M059J (cell line): ENCODE measurements around the gene UBE3D. TPM values are rescaled to one million over a fixed set of nuclear protein-coding genes. Genes with fewer than 3 reads are reported as not detected.
"Not testable (repeated sequence)": the region's sequence is repeated elsewhere in the genome, so short reads cannot be mapped to it uniquely, and the experiment has no call there.

Source experiments
- DNase-seq: peaks from one replicate; pipeline ENCODE4 v3.0.0-alpha.2; 2012; ENCODE audit warnings: low read depth
- total RNA-seq: library from RNA; depleted of rRNA; stranded (reverse); fragments of >200 nt; shearing (Covaris generic); gene quantifications from 2 replicates; pipeline ENCODE4 v1.2.3, GENCODE V29; 2014

The UBE3D gene
- total RNA-seq, 1 experiment from 2014 or later, result 7.8 TPM

DNA sequence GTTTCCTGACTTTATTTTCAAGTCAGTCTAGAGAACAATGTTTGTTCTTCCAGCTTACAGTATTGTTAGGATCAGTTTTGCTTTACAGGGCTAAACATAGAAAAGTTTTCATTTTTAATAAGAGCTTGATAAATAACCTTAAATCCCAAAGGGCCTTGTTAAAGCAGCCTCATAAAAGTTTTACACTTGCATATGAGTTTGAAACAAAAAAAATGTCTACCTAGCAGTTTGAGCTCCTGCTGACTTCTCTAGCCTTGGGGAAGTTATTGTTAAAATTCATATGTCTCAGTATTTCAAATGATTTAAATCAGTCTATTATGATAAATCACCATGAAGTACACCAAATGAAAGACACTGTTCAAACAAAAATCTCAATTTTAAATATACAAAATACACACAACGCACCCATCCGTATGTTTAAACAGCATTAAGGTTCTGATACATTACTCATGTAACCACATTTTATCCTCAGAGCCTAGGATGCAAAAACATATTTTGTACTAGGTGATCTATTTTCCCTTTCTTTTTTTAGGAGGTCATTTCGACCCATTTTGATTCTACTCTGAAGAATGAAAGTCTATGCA is 87.2 kb downstream of the UBE3D start:
- no peak for DNase-seq

- no peak for DNase-seq
Observed at GRCh38 chr6:82976179-82976578, 89.5 kb downstream of the UBE3D start.

- DNase-seq, result no peak
Observed at GRCh38 chr6:82971877-82972460, 93.7 kb downstream of the UBE3D start.

DNA sequence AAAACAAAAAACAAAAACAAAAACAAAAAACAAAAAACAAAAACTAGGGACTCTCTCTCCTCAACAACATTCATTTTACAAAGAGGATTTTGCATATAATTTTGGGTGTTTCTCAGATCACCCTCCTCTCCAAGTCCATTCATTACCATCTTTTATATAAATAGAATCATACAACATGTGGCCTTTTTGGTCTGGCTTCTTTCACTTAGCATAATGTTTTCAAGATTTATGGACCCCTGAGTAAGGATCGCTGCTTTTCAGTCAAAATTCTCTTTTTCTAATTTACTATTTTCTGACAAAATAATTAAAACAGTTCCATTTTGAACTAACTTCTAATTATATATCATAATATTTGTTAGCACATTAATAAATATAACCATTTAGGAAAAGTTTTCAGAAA is 94.8 kb downstream of the UBE3D start:
- no peak for DNase-seq

GRCh38 chr6:82968708-82969107 is 96.9 kb downstream of the UBE3D start:
- DNase-seq, result no peak

DNA sequence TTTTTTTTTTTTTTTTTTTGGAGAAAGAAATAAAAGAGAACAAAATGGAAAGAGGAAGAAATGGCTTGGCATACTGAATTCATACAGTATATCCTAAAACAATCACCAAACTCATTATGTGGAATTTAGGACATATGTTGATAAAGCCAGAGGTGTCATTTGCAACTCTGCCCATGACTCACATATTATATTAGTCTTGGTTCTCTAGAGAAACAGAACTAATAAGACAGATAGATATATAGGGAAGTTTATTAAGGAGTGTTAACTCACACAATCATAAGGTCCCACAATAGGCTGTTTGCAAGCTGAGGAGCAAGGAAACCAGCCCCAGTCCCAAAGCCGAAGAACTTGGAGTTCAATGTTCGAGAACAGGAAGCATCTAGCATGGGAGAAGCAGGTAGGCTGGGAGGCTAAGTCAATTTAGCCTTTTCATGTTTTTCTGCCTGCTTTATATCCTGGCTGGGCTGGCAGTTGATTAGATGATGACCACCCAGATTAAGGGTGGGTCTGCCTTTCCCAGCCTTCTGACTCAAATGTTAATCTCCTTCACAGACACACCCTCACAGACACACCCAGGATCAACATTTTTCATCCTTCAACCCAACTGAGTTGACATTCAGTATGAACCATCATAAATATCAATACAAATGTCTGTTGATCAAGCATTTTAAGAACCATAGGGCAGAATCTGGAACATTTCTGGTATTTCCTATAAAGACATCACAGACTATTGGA is 102.3 kb downstream of the UBE3D start:
- DNase-seq, result no peak

DNA sequence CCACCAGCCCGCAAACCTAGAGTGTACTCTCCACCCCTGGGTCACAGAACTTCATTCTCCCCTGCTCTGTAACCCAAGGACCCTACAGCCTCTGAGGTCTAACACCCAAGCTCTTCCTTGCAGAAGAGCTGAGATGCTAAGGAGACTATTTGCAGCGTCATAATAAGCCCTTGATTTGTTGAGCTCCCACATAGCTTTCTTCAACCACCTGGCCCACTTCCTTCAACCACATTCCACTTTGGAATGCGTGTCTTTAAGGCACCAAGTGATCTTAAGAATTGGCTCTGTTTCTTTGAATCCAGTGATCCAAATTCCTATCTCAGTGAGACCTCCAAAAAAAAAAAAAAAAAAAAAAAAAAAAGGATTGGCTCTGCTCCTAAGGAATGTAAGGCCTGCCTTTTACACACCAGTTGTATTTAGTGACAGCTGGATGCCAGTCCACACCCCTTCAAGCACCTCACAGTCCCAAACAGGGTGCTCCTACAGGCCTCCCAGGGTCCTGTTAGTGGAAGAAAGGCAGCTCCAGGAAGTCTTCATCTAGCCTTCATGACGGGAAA is 106.2 kb downstream of the UBE3D start:
- DNase-seq, result peak; percentile 93

DNA sequence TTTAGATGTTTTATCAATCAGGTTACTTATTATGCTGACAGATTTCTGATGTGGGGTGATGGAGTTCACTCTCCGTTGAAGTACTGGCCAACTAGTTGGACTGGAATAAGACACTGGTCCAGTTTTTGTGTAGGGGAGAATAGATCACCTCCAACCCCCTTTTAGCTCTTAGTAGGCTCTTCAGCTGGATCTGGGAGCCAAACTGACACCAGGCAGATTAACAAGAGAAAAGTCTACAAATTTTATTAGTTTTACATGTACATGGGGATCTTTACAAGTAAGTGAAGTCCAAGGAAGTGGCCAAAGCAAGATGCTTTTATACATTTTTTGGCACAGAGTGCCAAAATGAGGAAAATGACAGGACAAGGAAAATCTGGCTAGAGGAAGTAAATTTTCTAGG is 107.1 kb downstream of the UBE3D start:
- DNase-seq, result no peak

DNA sequence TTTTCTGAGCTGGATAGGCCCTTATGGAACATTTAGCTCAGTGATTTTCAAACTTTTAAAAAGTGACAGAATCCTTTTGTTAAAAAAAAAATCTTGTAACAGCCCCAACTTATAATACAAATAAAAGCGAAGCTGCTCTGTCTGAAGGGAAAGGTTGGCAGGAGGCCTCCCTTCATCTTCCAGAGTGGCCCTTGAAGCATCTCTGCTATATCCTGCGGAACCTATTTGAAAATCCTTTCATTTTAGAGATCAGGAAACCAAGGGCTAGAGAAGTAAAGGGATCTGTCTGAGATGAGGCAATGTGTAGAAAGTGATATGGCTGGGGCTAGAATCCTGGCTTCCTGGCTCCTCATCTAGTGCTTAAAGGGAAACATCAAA is 107.8 kb downstream of the UBE3D start:
- DNase-seq, result no peak

- peak; percentile 66 for DNase-seq
Observed at GRCh38 chr6:82957171-82957867, 108.3 kb downstream of the UBE3D start.

- peak; percentile 94 for DNase-seq
Observed at GRCh38 chr6:82955841-82956240, 109.8 kb downstream of the UBE3D start.

- DNase-seq, result peak; percentile 84
Observed at GRCh38 chr6:82954937-82955577, 110.6 kb downstream of the UBE3D start.

DNA sequence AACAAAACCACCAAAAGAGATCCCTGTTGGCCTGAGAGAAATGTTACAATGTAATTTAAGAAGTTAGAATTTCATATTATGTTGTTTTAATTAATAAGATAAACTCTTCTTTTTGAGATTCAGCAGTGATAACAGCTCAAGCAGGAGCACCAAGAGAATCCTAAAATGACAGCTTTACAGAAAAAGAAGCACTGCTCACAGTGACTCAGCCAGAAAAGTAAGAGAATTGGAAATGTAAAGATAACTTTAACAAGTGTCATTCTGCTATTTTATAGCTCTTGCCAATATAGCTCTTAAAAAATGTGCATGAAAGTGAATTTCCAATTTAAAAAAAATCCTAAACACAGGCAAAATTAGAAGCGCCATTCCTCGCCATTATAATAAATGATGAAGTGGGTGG is 111.3 kb downstream of the UBE3D start:
- DNase-seq, result no peak

GRCh38 chr6:82953871-82954270 is 111.8 kb downstream of the UBE3D start:
- DNase-seq, result no peak

GRCh38 chr6:82951935-82952334 is 113.7 kb downstream of the UBE3D start:
- DNase-seq, result peak; percentile 15

- DNase-seq, result peak; percentile 98
Observed at GRCh38 chr6:82951389-82951788, 114.3 kb downstream of the UBE3D start.

- DNase-seq, result not testable (repeated sequence)
Observed at GRCh38 chr6:82930915-82931314, 134.7 kb downstream of the UBE3D start.

- no peak for DNase-seq
Observed at GRCh38 chr6:82924799-82925535, 140.7 kb downstream of the UBE3D start.

GRCh38 chr6:82921258-82921657 is 144.4 kb downstream of the UBE3D start:
- no peak for DNase-seq

GRCh38 chr6:82917346-82918064 is 148.1 kb downstream of the UBE3D start:
- DNase-seq, result peak; percentile 22
